ENCODE results near the gene RFX8.
"Not testable (repeated sequence)": the region's sequence is repeated elsewhere in the genome, so short reads cannot be mapped to it uniquely, and the experiment has no call there.

The RFX8 gene

GRCh38 chr2:101486258-101486701, 11.4 kb upstream of the RFX8 start:
- DNase-seq (ENCODE audit: low spot score), result no peak

GRCh38 chr2:101485856-101486255, 10.9 kb upstream of the RFX8 start:
- no peak for DNase-seq (ENCODE audit: low spot score)

GRCh38 chr2:101480764-101481163, 5.9 kb upstream of the RFX8 start:
- no peak for DNase-seq (ENCODE audit: low spot score)

- DNase-seq (ENCODE audit: low spot score), result no peak
These were observed 4.9 kb upstream of the RFX8 start for GRCh38 chr2:101479810-101480209.

GRCh38 chr2:101479328-101479727, 4.4 kb upstream of the RFX8 start:
- no peak for DNase-seq (ENCODE audit: low spot score)

GRCh38 chr2:101478181-101479001, 3.5 kb upstream of the RFX8 start:
- no peak for DNase-seq (ENCODE audit: low spot score)

- DNase-seq (ENCODE audit: low spot score), result no peak
These were observed 2.6 kb upstream of the RFX8 start for GRCh38 chr2:101477556-101477955.

- no peak for DNase-seq (ENCODE audit: low spot score)
These were observed 1.8 kb upstream of the RFX8 start for GRCh38 chr2:101476605-101477208.

GRCh38 chr2:101473911-101474701, 806 bp downstream of the RFX8 start:
- peak; percentile 76 for DNase-seq (ENCODE audit: low spot score)

GRCh38 chr2:101473591-101473910, 1.4 kb downstream of the RFX8 start:
- DNase-seq (ENCODE audit: low spot score), result no peak

- no peak for DNase-seq (ENCODE audit: low spot score)
These were observed 5.0 kb downstream of the RFX8 start for GRCh38 chr2:101469863-101470262.

GRCh38 chr2:101467306-101467705, 7.6 kb downstream of the RFX8 start:
- no peak for DNase-seq (ENCODE audit: low spot score)

- no peak for DNase-seq (ENCODE audit: low spot score)
These were observed 8.5 kb downstream of the RFX8 start for GRCh38 chr2:101466426-101466825.

GRCh38 chr2:101464841-101465240, 10.1 kb downstream of the RFX8 start:
- DNase-seq (ENCODE audit: low spot score), result no peak

- DNase-seq (ENCODE audit: low spot score), result no peak
These were observed 10.8 kb downstream of the RFX8 start for GRCh38 chr2:101463911-101464641.

- no peak for DNase-seq (ENCODE audit: low spot score)
These were observed 11.5 kb downstream of the RFX8 start for GRCh38 chr2:101463421-101463820.

- no peak for DNase-seq (ENCODE audit: low spot score)
These were observed 13.5 kb downstream of the RFX8 start for GRCh38 chr2:101461381-101461780.

GRCh38 chr2:101454408-101454807, 20.5 kb downstream of the RFX8 start:
- DNase-seq (ENCODE audit: low spot score), result not testable (repeated sequence)

- DNase-seq (ENCODE audit: low spot score), result no peak
These were observed 23.9 kb downstream of the RFX8 start for GRCh38 chr2:101450965-101451364.

- no peak for DNase-seq (ENCODE audit: low spot score)
These were observed 28.0 kb downstream of the RFX8 start for GRCh38 chr2:101446869-101447268.

- DNase-seq (ENCODE audit: low spot score), result no peak
These were observed 32.2 kb downstream of the RFX8 start for GRCh38 chr2:101442667-101443061.

- no peak for DNase-seq (ENCODE audit: low spot score)
These were observed 32.8 kb downstream of the RFX8 start for GRCh38 chr2:101442042-101442666.

All from ecto neural progenitor cell (in vitro differentiated cells).